GM19099 (cell line): Measurements from ENCODE around the gene CLDND2.

ENCODE experiments used
- POLR2A ChIP-seq: IDR thresholded peaks from 3 replicates; pipeline ENCODE4 v1.6.1; 2011; ENCODE audit warnings: low read depth; ENCODE audit not compliant: insufficient read length; ENCODE audit errors: extremely low read depth

Gene CLDND2

GRCh38 chr19:51331716-51332115 is 37.1 kb downstream of the CLDND2 start:
- TF ChIP-seq POLR2A = no peak

GRCh38 chr19:51331193-51331592 is 37.6 kb downstream of the CLDND2 start:
- no peak for TF ChIP-seq POLR2A

DNA sequence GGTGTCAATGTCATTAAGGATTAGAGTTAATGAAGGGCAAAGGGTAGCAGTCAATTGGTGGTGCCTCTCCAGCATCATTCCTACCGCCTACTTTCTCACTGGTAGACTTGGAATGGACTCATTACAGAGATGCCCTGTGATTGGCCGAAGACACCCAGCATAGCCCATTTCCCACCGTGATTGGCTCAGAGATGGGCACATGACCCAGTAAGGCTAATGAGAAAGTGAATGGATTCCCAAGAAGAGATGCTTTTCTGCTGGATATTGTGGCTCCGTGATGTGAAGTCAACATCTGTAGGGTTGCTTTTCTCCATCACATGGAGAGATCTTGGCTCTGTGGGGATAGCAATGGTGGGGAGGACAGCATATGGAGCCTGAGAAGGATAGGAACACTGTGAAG is 38.4 kb downstream of the CLDND2 start:
- no peak for TF ChIP-seq POLR2A

DNA sequence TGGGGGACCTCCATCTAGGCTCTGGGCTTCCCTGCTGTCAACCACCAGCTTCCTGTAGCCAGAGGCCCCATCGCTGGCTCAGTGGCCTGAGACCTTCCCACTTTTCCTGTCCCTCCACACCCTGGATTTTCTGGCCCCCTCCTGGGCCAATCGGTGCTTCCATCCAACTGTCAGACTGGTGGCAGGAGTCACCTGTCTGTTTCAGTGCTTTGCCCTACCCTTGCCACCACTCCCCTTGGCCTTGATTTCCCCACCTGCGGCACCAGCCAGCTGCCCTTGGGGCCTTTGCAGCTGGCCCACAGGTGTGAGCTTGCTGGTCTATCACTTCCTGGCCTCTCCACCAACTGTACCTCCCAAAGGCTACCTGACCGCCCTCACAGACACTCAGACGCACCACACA is 39.4 kb downstream of the CLDND2 start:
- no peak for TF ChIP-seq POLR2A

GRCh38 chr19:51327066-51328001 is 41.5 kb downstream of the CLDND2 start:
- no peak for TF ChIP-seq POLR2A

DNA sequence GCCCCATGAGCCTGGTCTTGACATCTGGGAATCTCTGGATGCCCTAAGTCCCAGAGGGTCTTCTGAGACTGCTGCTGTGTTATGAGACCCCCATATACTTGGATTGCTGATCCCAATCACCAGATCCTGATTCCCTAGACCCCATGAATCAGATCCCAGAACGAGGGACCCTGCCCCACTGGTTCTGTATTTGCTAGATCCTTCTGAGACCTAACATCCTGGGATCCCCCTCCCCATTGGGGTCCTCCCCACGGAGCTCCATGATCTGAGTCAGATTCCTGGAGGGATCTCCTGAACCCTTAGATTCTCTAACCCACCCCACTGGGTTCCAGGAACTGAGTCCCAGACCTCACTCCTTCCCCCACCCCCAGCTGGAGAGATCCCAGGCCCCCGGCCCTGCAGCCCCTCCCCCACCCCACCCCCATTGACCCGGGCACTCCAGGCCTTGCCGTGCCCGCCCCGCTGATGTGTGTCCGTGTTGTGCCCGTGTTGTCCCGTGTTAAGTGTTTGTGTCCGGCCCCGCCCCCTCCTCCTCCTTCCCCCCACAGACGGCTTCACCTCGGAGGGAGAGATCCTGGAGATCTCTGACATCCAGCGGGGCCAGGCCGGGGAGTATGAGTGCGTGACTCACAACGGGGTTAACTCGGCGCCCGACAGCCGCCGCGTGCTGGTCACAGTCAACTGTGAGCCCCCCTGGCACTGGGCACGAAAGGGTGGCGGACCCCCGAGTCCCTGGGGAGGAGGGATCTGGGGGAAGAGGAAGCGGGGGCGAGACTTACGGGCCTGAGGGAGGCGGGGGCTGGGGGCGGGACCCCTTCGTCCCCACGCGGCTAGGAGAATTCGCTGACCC is 42.4 kb downstream of the CLDND2 start:
- TF ChIP-seq POLR2A = no peak

GRCh38 chr19:51325161-51325976 is 43.4 kb downstream of the CLDND2 start:
- TF ChIP-seq POLR2A = no peak

- TF ChIP-seq POLR2A = no peak
Measured at GRCh38 chr19:51324167-51324481, 44.7 kb downstream of the CLDND2 start.

DNA sequence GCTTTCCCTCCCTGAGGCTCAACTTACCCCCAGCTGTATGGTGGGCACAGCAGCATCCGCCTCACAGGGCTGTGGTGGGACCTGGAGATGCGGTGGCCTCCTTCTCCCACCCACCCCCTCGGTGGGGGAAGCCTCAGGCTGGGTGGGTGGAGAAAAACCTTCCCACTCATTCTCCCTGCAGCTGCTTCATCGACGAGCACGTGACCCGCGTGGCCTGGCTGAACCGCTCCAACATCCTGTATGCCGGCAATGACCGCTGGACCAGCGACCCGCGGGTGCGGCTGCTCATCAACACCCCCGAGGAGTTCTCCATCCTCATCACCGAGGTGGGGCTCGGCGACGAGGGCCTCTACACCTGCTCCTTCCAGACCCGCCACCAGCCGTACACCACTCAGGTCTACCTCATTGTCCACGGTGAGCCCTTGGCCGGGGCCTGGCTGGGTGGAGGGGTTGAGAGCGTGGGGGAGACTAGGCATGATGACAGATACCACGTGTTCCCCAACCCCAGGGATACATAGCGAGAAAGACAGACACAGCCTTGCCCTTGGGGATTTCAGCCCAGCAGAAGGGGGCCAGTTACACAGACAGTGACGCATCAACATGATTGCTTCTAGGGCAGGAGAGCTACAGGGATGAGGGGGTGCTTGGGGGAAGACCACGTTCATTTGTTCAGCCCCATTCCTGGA is 45.2 kb downstream of the CLDND2 start:
- no peak for TF ChIP-seq POLR2A

DNA sequence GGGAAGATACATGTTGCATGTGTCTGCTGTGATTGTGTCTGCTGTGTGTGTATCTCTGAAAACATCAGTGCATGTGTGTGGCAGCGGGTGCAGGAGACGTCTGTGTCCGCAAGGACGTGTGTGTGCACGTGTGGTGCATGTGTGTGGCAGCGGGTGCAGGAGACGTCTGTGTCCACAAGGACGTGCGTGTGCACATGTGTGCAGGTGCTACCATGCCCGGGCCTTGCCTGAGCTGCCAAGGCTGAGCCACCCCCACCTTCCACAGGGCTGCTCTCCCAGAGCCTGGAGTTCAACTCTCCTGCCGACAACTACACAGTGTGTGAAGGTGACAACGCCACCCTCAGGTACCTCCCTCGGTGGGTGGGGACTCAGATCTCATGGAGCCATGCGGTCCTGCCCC is 47.0 kb downstream of the CLDND2 start:
- TF ChIP-seq POLR2A = no peak

DNA sequence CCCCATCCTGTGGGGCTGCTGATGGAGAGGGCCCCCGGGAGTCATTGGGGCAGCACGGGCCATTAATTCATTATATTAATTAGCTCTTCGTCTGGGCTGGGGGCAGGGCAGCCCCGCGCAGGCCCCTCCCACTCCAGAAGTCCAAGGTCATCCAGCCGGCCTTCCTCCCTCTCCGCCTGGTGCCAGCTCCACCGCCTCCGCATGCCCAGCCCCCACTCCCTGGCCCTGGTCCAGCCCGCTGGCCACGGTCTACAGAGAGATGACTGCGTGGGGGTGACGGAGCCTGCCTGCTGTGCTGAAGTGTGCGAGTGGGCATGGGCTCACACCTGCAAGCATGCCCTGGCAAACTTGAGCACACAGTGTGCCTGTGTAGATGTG is 48.5 kb downstream of the CLDND2 start:
- TF ChIP-seq POLR2A = no peak

DNA sequence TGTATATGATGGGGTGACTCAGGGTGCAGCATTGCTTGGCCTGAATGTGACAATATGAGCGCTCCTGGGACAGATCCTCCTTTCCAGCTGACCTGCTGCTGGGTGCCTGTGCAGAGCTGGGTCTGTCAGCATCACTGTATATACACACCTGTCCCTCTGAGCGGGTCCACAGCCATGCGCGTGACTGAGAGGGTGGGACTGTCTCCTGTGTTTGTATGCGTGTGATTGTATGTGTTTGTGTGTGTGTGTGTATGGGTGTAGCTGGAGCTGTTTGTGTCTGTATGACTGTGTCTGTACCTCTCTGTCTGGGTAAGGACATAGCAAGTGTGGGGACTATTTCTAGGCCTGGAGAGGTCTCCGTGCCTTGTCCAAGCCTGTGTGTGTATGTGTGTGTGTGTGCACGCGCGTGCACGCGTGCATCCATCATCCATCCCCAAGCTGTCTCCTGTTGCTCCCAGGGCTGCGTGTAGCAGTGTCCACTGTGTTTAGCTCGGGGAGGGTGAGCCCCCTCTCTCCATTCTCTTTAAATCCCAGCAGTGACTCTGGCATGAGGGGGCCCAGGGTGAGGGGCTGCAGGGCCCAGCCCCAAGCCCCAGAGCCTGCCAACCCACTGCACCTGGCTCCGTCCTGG is 49.0 kb downstream of the CLDND2 start:
- TF ChIP-seq POLR2A = no peak

DNA sequence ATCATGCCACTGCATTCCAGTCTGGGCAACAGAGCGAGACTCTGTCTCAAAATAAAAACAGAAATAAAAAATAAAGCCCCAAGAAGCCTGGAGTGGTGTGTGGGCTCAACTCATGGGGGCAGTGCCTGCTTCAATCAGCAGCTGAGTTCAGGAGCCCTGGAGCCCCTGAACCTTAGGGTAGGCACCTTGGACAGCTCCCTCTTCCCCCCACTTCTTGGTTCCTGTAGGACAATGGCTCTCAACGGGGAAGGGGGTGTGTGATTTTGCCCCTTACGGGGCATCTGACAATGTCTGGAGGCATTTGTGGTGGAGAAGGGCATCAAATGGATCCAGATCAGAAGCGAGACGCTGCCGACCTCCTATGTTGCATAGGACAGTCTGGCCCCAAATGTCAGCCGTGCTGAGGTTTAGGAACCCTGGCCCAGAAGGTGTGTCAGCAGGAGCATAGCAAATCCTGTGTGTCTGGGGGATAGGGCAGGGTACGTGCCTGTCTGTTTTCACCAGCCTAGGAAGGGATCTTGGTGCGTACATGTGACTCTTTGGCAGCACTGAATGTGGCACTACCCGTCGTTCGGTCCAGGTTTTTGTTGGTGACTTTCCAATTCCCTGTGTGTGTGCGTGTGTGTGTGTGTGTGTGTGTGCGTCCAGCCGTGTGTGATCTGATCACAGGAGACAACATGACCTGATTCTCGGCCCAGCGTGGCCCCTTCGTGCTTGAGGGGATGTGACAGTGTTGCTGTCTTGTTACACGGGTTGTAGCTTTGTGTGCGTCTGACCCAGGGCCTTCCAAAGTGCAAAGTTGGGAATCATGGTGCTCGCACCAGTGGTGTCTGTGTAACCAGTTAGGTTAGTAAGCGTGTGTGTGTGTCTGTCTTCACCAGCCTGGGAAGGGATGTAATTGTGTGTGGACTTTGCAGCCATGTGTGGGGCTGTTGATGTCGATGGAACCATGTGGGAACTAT is 49.8 kb downstream of the CLDND2 start:
- TF ChIP-seq POLR2A = no peak
